Heart left ventricle (tissue), 16 donors: ENCODE measurements around the gene RBMS3. TPM values are rescaled to one million over a fixed set of nuclear protein-coding genes. Genes with fewer than 3 reads are reported as not detected.

Experiments used
- ATAC-seq, 4 donors: fragments of 200-7000 bp; cut with Tn5 transposase; one replicate each; pipeline ENCODE4 v1.9.1; 2020 to 2022; ENCODE audit warnings: moderate library complexity in 4 of 4, mild to moderate bottlenecking in 3 of 4, moderate number of reproducible peaks in 1 of 4
- DNase-seq, 5 donors: peaks; one replicate each; pipeline ENCODE4 v3.0.0-alpha.2; 2020
- H3K27ac ChIP-seq, 12 donors: fragments of 200-600 bp; sonication (generic) in 4 of 12; one replicate each; pipeline versions ENCODE4 v1.5.0 to v1.8.0; 2016 to 2022; ENCODE audit warnings: mild to moderate bottlenecking in 2 of 12
- H3K27me3 ChIP-seq, 9 donors: fragments of 200-600 bp; sonication (generic) in 2 of 9; one replicate each; pipeline versions ENCODE4 v1.5.1 to v1.8.0; 2016 to 2022; ENCODE audit warnings: mild to moderate bottlenecking in 3 of 9
- H3K36me3 ChIP-seq, 9 donors: fragments of 200-600 bp; sonication (generic) in 2 of 9; one replicate each; pipeline versions ENCODE4 v1.5.0 to v1.8.0; 2018 to 2022; ENCODE audit warnings: mild to moderate bottlenecking in 2 of 9
- H3K4me1 ChIP-seq, 12 donors: fragments of 200-600 bp; sonication (generic) in 4 of 12; one replicate each; pipeline versions ENCODE4 v1.5.0 to v1.8.0; 2016 to 2022; ENCODE audit warnings: mild to moderate bottlenecking in 3 of 12
- H3K4me3 ChIP-seq, 12 donors: fragments of 200-600 bp; sonication (generic) in 4 of 12; one replicate each; pipeline versions ENCODE4 v1.5.0 to v1.8.0; 2017 to 2022; ENCODE audit warnings: mild to moderate bottlenecking in 9 of 12, moderate library complexity in 4 of 12
- H3K9me3 ChIP-seq, 12 donors: fragments of 200-600 bp; sonication (generic) in 4 of 12; one replicate each; pipeline versions ENCODE4 v1.5.0 to v1.8.0; 2016 to 2022; ENCODE audit warnings: mild to moderate bottlenecking in 1 of 12
- CTCF ChIP-seq, 12 donors: fragments of 200-600 bp; sonication (generic) in 4 of 12; IDR thresholded peaks; one replicate each; pipeline versions ENCODE4 v1.5.0 to v1.8.0; 2018 to 2022; ENCODE audit warnings: antibody characterized with exemption in 12 of 12, mild to moderate bottlenecking in 5 of 12
- POLR2A ChIP-seq, 2 donors: fragments of 450-650 bp; IDR thresholded peaks; one replicate each; pipeline ENCODE4 v1.6.1; 2017; ENCODE audit warnings: antibody characterized with exemption in 2 of 2, mild to moderate bottlenecking in 2 of 2, moderate library complexity in 2 of 2
- WGBS, 4 donors: extraction: QIAGEN DNeasy Blood & Tissue Kit in 2 of 4; methylation state at CpG; one replicate each; pipeline versions ENCODE4 v1.1.5 to v1.1.7; 2013 to 2018; 5-methylcytosine and 5-hydroxymethylcytosine counted together
- intact Hi-C, 10 donors: fragments of 100-400 bp; cut with DNase I; formaldehyde crosslinking; loops; one replicate each; pipeline versions ENCODE4 v1.11.1 to v1.14.2; 2022
- polyA plus RNA-seq, 2 donors: library from polyadenylated mRNA; stranded (reverse); fragments of 200-250 nt; gene quantifications; one replicate each; pipeline ENCODE4 v1.2.3, GENCODE V29; 2013
- total RNA-seq, 9 donors: library from RNA; depleted of rRNA in 2 of 9; stranded (reverse); fragments of >200 nt in 2 of 9; fragmentation: NEBNext Ultra II Directional in 3 of 9; extraction: Animal tissue kit (Norgen Biotek cat#: 25700) in 3 of 9; gene quantifications; one replicate each; pipeline versions ENCODE4 v1.1.0 to v1.2.4, GENCODE V29; 2016 to 2023
- donor health status: ischemic (EF 13 %, LVEDD 7.1; RV severe dilation, severe dysfunction).
- donor health status: healthy with polysubstance abuse.
- donor health status: DM: no; HTN: yes; CAD: no.
- donor health status: DM: no; HTN: no; CAD: no.
- donor health status: ischemic (EF 25% LVEDD 6.9; RV normal size, moderate dysfunction).
- donor health status: ischemic (EF 25% LVEDD 5.7; RV mildly dilated, moderate dysfunction).
- donor health status: healthy.
- donor health status: DM: yes; HTN: yes; CAD: no.
- donor health status: ischemic (EF 35%, LVEDD 5.7; RV mildly dilated, moderate dysfunction).
- donor health status: nonischemic (EF 11% LVEDD 7.7; RV severe dilation, severe dysfunction).
- donor health status: DM: yes; HTN: yes; CAD: no.
- donor health status: PGD.
- donor health status: ischemic (EF 29% LVEDD 5.4; RV normal size, mild dysfunction).
- donor health status: nonischemic (EF 23%, LVEDD 6.1; RV moderate dilation, normal function).

The RBMS3 gene
- total and polyA plus RNA-seq, 11 donors, result 4.8 to 35.6 (median 26.1) TPM

GRCh38 chr3:29426302-29427226 is 145.7 kb downstream of the RBMS3 start:
- peak in 2 of 4 donors; percentile 43 to 76 for ATAC-seq
- intact Hi-C loops, result loop anchor here in 5 of 10 donors (5.0 to 10.0 kb wide), 4 partner anchors 92 to 338 kb away; partner anchors contain the start of gene RBMS3 (in 4 of the 5)
- no peaks in the 10 kb centered on the region for H3K36me3 ChIP-seq
- H3K4me3 ChIP-seq, result no peak overlapping the region
- TF ChIP-seq POLR2A (IDR thresholded peaks at IDR 0.05), result no peak
- no peaks in the 10 kb centered on the region for H3K27me3 ChIP-seq
- peak overlapping the region in 6 of 12 donors; percentile 2 to 38 (median 12) for H3K27ac ChIP-seq
- peaks cover 0 to 69% (median 31%) of the 10 kb centered on the region in 12 donors for H3K4me1 ChIP-seq
- DNase-seq, result no peak
- 83 to 95% (median 92%) methylated on average over 2 of the region's 2 CpGs for WGBS, 4 donors
- no peaks in the 10 kb centered on the region for H3K9me3 ChIP-seq

GRCh38 chr3:29427266-29428103 is 146.6 kb downstream of the RBMS3 start:
- Histone ChIP-seq H3K4me1 (peaks cover 0 to 73% (median 32%) of the 10 kb centered on the region in 12 donors), H3K27ac (peak overlapping the region in 7 of 12 donors; percentile 2 to 38 (median 11)), H3K4me3 (no peak overlapping the region), H3K36me3 (no peaks in the 10 kb centered on the region), H3K9me3 (no peaks in the 10 kb centered on the region), H3K27me3 (no peaks in the 10 kb centered on the region)
- DNase-seq (peak; percentile 21 to 50 (median 41)), ATAC-seq (peak; percentile 85 to 94 (median 90))
- WGBS, 4 donors, result 55 to 71% (median 62%) methylated on average over 7 of the region's 7 CpGs
- no peak for TF ChIP-seq CTCF (IDR thresholded peaks at IDR 0.05)
- TF ChIP-seq POLR2A (IDR thresholded peaks at IDR 0.05), result no peak
- intact Hi-C loops, result loop anchor here in 5 of 10 donors (5.0 to 10.0 kb wide), 4 partner anchors 93 to 337 kb away; partner anchors contain the start of gene RBMS3 (in 4 of the 5)

GRCh38 chr3:29429055-29429679 is 148.3 kb downstream of the RBMS3 start:
- no peaks in the 10 kb centered on the region for H3K9me3 ChIP-seq
- intact Hi-C loops, result loop anchor here in 5 of 10 donors (5.0 to 10.0 kb wide), 4 partner anchors 94 to 336 kb away; partner anchors contain the start of gene RBMS3 (in 4 of the 5)
- H3K4me3 ChIP-seq, result no peak overlapping the region
- no peak for DNase-seq
- no peaks in the 10 kb centered on the region for H3K27me3 ChIP-seq
- no peak for ATAC-seq
- no peak overlapping the region for H3K27ac ChIP-seq
- H3K36me3 ChIP-seq, result no peaks in the 10 kb centered on the region
- WGBS, 4 donors, result 56 to 76% (median 67%) methylated on average over 4 of the region's 4 CpGs
- TF ChIP-seq CTCF (IDR thresholded peaks at IDR 0.05) (no peak), POLR2A (IDR thresholded peaks at IDR 0.05) (no peak)
- H3K4me1 ChIP-seq, result peaks cover 0 to 73% (median 32%) of the 10 kb centered on the region in 12 donors

- no peaks in the 10 kb centered on the region for H3K9me3 ChIP-seq
- no peaks in the 10 kb centered on the region for H3K27me3 ChIP-seq
- WGBS, 4 donors, result 55 to 67% (median 60%) methylated on average over 1 of the region's 1 CpG
- ATAC-seq (no peak), DNase-seq (no peak)
- peak overlapping the region in 3 of 12 donors; percentile 2 to 21 (median 15) for H3K27ac ChIP-seq
- intact Hi-C loops, result loop anchor here in 1 of 10 donors (10.0 kb wide), 1 partner anchor 246 kb away; no protein-coding TSS in a partner anchor
- TF ChIP-seq CTCF (IDR thresholded peaks at IDR 0.05), result no peak
- TF ChIP-seq POLR2A (IDR thresholded peaks at IDR 0.05), result no peak
- no peak overlapping the region for H3K4me3 ChIP-seq
- peaks cover 0 to 9% (median 2%) of the 10 kb centered on the region in 9 donors for H3K36me3 ChIP-seq
- peaks cover 0 to 69% (median 32%) of the 10 kb centered on the region in 12 donors for H3K4me1 ChIP-seq
These were observed 149.7 kb downstream of the RBMS3 start for GRCh38 chr3:29430558-29430971.
